ENCODE measurements around the gene BLVRB. TPM values are rescaled to one million over a fixed set of nuclear protein-coding genes. Genes with fewer than 3 reads are reported as not detected.
A peak's percentile ranks its signal among the peaks of the same experiment; 100 is the strongest.

Gene BLVRB
- total and polyA plus RNA-seq, 9 of the 15 experiments (the other 6 are each of a cell fraction or from before 2014, with no cell fraction given): 81.1 to 749 (median 331) TPM

DNA sequence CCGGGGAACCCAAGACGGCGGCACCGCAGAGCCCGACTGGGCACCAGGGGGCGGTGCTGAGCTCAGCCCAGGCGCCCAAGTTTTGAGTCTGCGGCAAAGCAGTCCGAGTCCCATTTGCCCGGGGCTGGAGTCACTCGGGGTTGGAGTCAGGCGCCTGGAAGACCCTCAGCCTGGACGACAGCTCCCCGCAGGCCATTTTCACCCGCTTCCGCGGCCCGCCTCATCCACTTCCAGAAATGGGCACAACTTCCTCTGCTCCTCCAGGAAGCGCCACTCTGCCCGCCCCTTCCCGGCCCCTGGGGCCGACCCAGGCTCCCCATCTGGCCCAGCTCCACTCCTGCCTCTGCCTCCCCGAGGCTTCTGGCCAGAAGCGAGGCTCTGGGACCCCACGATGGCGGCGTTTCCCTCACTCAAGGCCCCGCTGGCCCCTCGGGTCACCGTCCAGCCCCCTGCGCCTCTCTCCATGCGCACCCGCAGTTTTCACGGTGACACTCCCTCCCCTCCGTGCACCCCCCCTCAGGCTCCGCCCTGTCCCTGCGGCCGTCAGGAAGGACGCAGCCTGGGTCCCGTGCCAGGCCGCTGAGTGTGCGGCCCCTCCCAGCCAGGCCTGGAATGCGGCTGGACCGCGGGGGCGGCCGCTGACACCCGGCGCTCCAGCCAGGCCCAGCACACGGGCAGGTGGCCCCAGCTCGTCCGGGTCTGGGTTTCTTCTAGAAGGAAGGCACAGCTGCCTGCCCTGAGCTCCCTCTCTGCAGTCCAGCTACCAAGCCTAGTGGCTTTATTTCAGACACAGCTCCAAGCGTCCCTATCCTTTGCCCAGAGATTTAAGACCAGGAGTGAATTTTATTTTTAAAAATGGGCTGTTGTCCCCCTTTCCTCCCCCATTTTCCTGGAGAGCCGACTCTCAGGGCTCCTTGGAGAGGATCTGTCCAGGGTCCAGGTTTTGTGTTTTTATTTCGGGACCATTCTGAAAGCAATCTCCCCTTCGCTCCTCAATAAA is 44.5 kb downstream of the BLVRB start:
- Histone ChIP-seq H3K4me1 (replicated peaks in 1 of 2; ENCODE audit: control insufficient read depth in 2 of 2, insufficient read depth in 2 of 2, low read length in 2 of 2) (peaks cover 27 to 50% of the 10 kb centered on the region in 2 experiments), H2AFZ (ENCODE audit: low read depth, low read length) (peak overlapping the region; percentile 84)
- FAIRE-seq: peak; percentile 69
- TF ChIP-seq CBX2 (IDR thresholded peaks at IDR 0.05; ENCODE audit: insufficient read depth, low read length, poor library complexity, severe bottlenecking): no peak
- TF ChIP-seq FUS (optimal IDR thresholded peaks at IDR 0.05; ENCODE audit: low read depth, low read length): no peak
- TF ChIP-seq POLR2G (IDR thresholded peaks at IDR 0.05; ENCODE audit: low read depth, low read length): peak; percentile 94
- TF ChIP-seq, protein P1, sequence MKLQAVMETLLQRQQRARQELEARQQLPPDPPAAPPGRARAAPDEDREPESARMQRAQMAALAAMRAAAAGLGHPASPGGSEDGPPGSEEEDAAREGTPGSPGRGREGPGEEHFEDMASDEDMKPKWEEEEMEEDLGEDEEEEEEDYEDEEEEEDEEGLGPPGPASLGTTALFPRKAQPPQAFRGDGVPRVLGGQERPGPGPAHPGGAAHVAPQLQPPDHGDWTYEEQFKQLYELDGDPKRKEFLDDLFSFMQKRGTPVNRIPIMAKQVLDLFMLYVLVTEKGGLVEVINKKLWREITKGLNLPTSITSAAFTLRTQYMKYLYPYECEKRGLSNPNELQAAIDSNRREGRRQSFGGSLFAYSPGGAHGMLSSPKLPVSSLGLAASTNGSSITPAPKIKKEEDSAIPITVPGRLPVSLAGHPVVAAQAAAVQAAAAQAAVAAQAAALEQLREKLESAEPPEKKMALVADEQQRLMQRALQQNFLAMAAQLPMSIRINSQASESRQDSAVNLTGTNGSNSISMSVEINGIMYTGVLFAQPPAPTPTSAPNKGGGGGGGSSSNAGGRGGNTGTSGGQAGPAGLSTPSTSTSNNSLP (IDR thresholded peaks at IDR 0.05; ENCODE audit: borderline replicate concordance, low read depth, low read length): no peak
- TF ChIP-seq, protein P2, sequence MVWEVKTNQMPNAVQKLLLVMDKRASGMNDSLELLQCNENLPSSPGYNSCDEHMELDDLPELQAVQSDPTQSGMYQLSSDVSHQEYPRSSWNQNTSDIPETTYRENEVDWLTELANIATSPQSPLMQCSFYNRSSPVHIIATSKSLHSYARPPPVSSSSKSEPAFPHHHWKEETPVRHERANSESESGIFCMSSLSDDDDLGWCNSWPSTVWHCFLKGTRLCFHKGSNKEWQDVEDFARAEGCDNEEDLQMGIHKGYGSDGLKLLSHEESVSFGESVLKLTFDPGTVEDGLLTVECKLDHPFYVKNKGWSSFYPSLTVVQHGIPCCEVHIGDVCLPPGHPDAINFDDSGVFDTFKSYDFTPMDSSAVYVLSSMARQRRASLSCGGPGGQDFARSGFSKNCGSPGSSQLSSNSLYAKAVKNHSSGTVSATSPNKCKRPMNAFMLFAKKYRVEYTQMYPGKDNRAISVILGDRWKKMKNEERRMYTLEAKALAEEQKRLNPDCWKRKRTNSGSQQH (CRISPR knock-in tag; IDR thresholded peaks at IDR 0.05): 0 out of 2 replicates have a peak, but pooled peaks have one; percentile 6
- TF ChIP-seq GATA2 (CRISPR knock-in tag; IDR thresholded peaks at IDR 0.05): no peak
- TF ChIP-seq, protein P3, sequence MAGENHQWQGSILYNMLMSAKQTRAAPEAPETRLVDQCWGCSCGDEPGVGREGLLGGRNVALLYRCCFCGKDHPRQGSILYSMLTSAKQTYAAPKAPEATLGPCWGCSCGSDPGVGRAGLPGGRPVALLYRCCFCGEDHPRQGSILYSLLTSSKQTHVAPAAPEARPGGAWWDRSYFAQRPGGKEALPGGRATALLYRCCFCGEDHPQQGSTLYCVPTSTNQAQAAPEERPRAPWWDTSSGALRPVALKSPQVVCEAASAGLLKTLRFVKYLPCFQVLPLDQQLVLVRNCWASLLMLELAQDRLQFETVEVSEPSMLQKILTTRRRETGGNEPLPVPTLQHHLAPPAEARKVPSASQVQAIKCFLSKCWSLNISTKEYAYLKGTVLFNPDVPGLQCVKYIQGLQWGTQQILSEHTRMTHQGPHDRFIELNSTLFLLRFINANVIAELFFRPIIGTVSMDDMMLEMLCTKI (IDR thresholded peaks at IDR 0.05; ENCODE audit: partially characterized antibody): no peak
- peak; percentile 100 for TF ChIP-seq CXXC5 (CRISPR knock-in tag; IDR thresholded peaks at IDR 0.05)
- TF ChIP-seq PTBP1 (IDR thresholded peaks at IDR 0.05; ENCODE audit: low read depth, low read length): no peak
- peak; percentile 19 for TF ChIP-seq PHF20 (IDR thresholded peaks at IDR 0.05; ENCODE audit: partially characterized antibody)
- no peak for TF ChIP-seq EWSR1 (IDR thresholded peaks at IDR 0.05; ENCODE audit: borderline replicate concordance, low read depth, partially characterized antibody)
- TF ChIP-seq ZNF311 (CRISPR knock-in tag; IDR thresholded peaks at IDR 0.05): no peak
- TF ChIP-seq TFAM (CRISPR knock-in tag; conservative IDR thresholded peaks at IDR 0.05): no peak
- TF ChIP-seq, protein P4, sequence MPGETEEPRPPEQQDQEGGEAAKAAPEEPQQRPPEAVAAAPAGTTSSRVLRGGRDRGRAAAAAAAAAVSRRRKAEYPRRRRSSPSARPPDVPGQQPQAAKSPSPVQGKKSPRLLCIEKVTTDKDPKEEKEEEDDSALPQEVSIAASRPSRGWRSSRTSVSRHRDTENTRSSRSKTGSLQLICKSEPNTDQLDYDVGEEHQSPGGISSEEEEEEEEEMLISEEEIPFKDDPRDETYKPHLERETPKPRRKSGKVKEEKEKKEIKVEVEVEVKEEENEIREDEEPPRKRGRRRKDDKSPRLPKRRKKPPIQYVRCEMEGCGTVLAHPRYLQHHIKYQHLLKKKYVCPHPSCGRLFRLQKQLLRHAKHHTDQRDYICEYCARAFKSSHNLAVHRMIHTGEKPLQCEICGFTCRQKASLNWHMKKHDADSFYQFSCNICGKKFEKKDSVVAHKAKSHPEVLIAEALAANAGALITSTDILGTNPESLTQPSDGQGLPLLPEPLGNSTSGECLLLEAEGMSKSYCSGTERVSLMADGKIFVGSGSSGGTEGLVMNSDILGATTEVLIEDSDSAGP (CRISPR knock-in tag; IDR thresholded peaks at IDR 0.05): no peak

More for the DNA sequence above, 44.5 kb downstream of the BLVRB start:
- Histone ChIP-seq H3K4me3 (peak overlapping the region; percentile 71), H3K9me3 (replicated peaks; ENCODE audit: control insufficient read depth, insufficient read depth, low read depth, low read length) (no peaks in the 10 kb centered on the region), H3K9me1 (ENCODE audit: control insufficient read depth, insufficient read depth, low read length) (no peaks in the 10 kb centered on the region), H3K27me3 (ENCODE audit: control insufficient read depth in 2 of 2, insufficient read depth in 2 of 2, low read length in 2 of 2) (no peaks in the 10 kb centered on the region), H3K4me2 (ENCODE audit: insufficient read depth, low read length) (peak overlapping the region; percentile 84), H3K27ac (ENCODE audit: extremely low read depth, low read depth, low read length) (peak overlapping the region; percentile 85), H3K9ac (ENCODE audit: insufficient read depth in 1 of 2, low read depth in 2 of 2, low read length in 2 of 2) (peak overlapping the region; percentile 77 to 95), H4K20me1 (replicated peaks; ENCODE audit: control insufficient read depth, insufficient read depth, low read length) (no peaks in the 10 kb centered on the region), H3K79me2 (ENCODE audit: control insufficient read depth, insufficient read depth, low read length) (peaks cover 37% of the 10 kb centered on the region), H3K36me3 (ENCODE audit: control insufficient read depth, insufficient read depth, low read length) (peaks cover 13% of the 10 kb centered on the region; the same call in 2 of the 3 replicates)
- CTCF ChIA-PET (ENCODE audit: low intra/inter-chr PET ratio): no interaction called here
- peak; percentile 77 for ATAC-seq
- WGBS (ENCODE audit: insufficient coverage, low coverage, missing lambda C conversion rate): 3% methylated on average over 41 of the region's 56 CpGs
- no TSS peak for BruUV-seq (replicated peaks)
- intact Hi-C loops (cut with micrococcal nuclease) (loop anchor here (1.0 kb wide), 1 partner anchor 23 kb away; the partner anchor contains the start of gene SERTAD3), in situ Hi-C loops (cut with MboI) (no loop called here)
- DNase-seq (ENCODE audit: extremely low read depth in 1 of 4, low spot score in 3 of 4): peak; percentile 82 to 95 (median 88)
- POLR2A ChIA-PET: interaction anchor here (0.5 to 5.7 kb wide), 16 partner anchors 8 to 192 kb away, joined by 3 to 34 read pairs (median 3); partner anchors contain the start of genes BLVRB and PRX

Measured in K562 (cell line).